Mesendoderm (in vitro differentiated cells): ENCODE data around the gene DLG2.
A peak's percentile ranks its signal among the peaks of the same experiment; 100 is the strongest.

ENCODE experiments used
- DNase-seq: peaks from one replicate; pipeline ENCODE4 v3.0.0; 2013
- H2AK5ac ChIP-seq: 2 replicates; pipeline ENCODE4 v1.6.1; 2013; ENCODE audit warnings: low read length, inconsistent platforms
- H2BK120ac ChIP-seq: 2 replicates; pipeline ENCODE4 v1.6.1; 2013; ENCODE audit warnings: low read depth, mild to moderate bottlenecking, low read length, moderate library complexity, mixed read lengths
- H2BK15ac ChIP-seq: replicated peaks from 2 replicates; pipeline ENCODE4 v1.6.1; 2013; ENCODE audit warnings: low read depth, mild to moderate bottlenecking, moderate library complexity
- H2BK5ac ChIP-seq: 2 replicates; pipeline ENCODE4 v1.6.1; 2013; ENCODE audit warnings: low read length, inconsistent platforms
- H3K18ac ChIP-seq: 2 replicates; pipeline ENCODE4 v1.6.1; 2013; ENCODE audit warnings: mild to moderate bottlenecking, low read length, mixed read lengths
- H3K23ac ChIP-seq: one replicate; pipeline ENCODE4 v1.6.1; 2013; ENCODE audit warnings: low read length
- H3K27ac ChIP-seq: 2 replicates; pipeline ENCODE4 v1.5.1; 2013; ENCODE audit warnings: low read depth, mild to moderate bottlenecking, inconsistent platforms, low read length, moderate library complexity
- H3K27me3 ChIP-seq: 2 replicates; pipeline ENCODE4 v1.6.1; 2013; ENCODE audit warnings: low read length, control low read depth, mild to moderate bottlenecking, inconsistent platforms; ENCODE audit not compliant: insufficient read depth, poor library complexity
- H3K36me3 ChIP-seq: 2 replicates; pipeline ENCODE4 v1.6.1; 2013; ENCODE audit warnings: low read length, inconsistent platforms; ENCODE audit not compliant: control insufficient read depth, insufficient read depth
- H3K4ac ChIP-seq: one replicate; pipeline ENCODE4 v1.6.1; 2013; ENCODE audit warnings: low read depth, mild to moderate bottlenecking, low read length, moderate library complexity
- H3K4me1 ChIP-seq: 2 replicates; pipeline ENCODE4 v1.6.1; 2013; ENCODE audit warnings: low read depth, low read length, inconsistent platforms; ENCODE audit not compliant: control insufficient read depth
- H3K4me2 ChIP-seq: 2 replicates; pipeline ENCODE4 v1.6.1; 2013; ENCODE audit warnings: low read length
- H3K4me3 ChIP-seq: 2 replicates; pipeline ENCODE4 v1.5.1; 2013; ENCODE audit warnings: mild to moderate bottlenecking, low read length
- H3K56ac ChIP-seq: one replicate; pipeline ENCODE4 v1.6.1; 2013; ENCODE audit warnings: low read length
- H3K79me1 ChIP-seq: 2 replicates; pipeline ENCODE4 v1.6.1; 2013; ENCODE audit warnings: low read length, inconsistent platforms
- H3K79me2 ChIP-seq: 2 replicates; pipeline ENCODE4 v1.6.1; 2013; ENCODE audit warnings: mild to moderate bottlenecking, low read length; ENCODE audit not compliant: control insufficient read depth, insufficient read depth
- H3K9ac ChIP-seq: 2 replicates; pipeline ENCODE4 v1.6.1; 2013; ENCODE audit warnings: low read length, inconsistent platforms
- H4K5ac ChIP-seq: one replicate; pipeline ENCODE4 v1.6.1; 2013; ENCODE audit warnings: low read length
- H4K8ac ChIP-seq: one replicate; pipeline ENCODE4 v1.6.1; 2013; ENCODE audit warnings: low read depth, mild to moderate bottlenecking, control low read depth, low read length, moderate library complexity
- WGBS: extraction: QIAGEN DNeasy Blood & Tissue Kit; methylation state at CpG from one replicate; pipeline ENCODE4 v1.1.7; 2013; ENCODE audit warnings: low lambda C conversion rate, missing lambda C conversion rate; ENCODE audit not compliant: insufficient coverage; ENCODE audit errors: extremely low coverage; 5-methylcytosine and 5-hydroxymethylcytosine counted together

The DLG2 gene

DNA sequence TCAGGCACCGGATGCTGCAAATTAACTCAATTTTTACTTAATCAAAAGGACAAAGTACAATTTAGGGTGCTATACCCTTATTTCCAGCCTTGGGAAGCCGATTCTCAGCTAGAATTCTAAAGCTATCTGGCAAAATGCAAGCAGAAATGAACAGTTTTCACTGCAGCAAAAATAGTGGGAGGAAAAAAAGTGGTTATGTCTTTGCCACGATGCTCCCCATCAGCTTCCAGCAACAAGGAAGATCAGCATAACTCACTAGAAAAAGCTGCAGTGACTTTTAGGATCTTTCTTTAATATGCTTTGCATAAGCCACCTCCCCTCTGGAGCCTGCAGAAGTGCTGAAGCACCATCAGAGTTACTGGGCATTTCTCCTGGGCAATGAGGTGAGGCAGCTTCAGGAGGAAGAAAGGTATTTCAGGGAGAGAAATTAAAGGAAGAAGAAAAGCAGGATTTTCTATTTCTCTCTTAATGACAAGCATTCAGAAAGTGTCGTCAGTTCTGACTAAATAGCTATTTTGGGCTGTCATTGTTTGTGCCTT lies 702.9 kb downstream of the DLG2 start:
- Histone ChIP-seq H3K4me2 (no peak overlapping the region), H3K79me2 (no peaks in the 10 kb centered on the region), H3K79me1 (no peaks in the 10 kb centered on the region), H3K27me3 (no peaks in the 10 kb centered on the region), H2AK5ac (no peak overlapping the region), H3K23ac (no peak overlapping the region), H2BK120ac (no peak overlapping the region), H3K9ac (no peak overlapping the region), H3K27ac (no peak overlapping the region), H3K36me3 (no peaks in the 10 kb centered on the region), H3K56ac (no peak overlapping the region), H2BK5ac (no peak overlapping the region), H4K8ac (no peak overlapping the region), H4K5ac (no peak overlapping the region), H3K4me3 (no peak overlapping the region), H3K4ac (no peak overlapping the region), H3K18ac (no peak overlapping the region), H3K4me1 (peaks cover 9% of the 10 kb centered on the region), H2BK15ac (no peak overlapping the region)
- WGBS: no CpG with 5 or more reads among the region's 4 CpGs
- DNase-seq: no peak

DNA sequence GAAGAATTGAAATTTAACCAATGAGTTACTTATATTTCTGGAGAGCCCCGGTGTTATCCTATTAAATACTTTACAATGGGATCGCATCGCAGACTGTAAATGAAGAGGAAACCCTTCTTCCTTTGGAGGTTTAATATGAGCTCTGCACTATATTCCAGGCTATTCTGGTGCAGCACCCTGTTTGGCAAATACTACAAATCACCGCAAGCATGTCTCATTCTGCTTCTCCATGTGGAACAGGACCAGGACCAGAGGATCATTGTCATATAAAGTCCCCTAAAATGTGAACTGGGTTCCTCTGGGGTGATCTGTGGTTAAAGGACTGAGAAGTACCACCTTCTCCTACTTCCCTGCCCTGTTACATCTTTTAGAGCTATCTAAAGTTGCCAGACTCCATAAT lies 703.7 kb downstream of the DLG2 start:
- Histone ChIP-seq H4K5ac (no peak overlapping the region), H3K9ac (no peak overlapping the region), H3K4me2 (no peak overlapping the region), H3K4me1 (peaks cover 9% of the 10 kb centered on the region), H3K36me3 (no peaks in the 10 kb centered on the region), H3K56ac (no peak overlapping the region), H3K4ac (no peak overlapping the region), H3K27me3 (no peaks in the 10 kb centered on the region), H3K18ac (no peak overlapping the region), H2BK120ac (no peak overlapping the region), H2BK15ac (no peak overlapping the region), H3K27ac (no peak overlapping the region), H3K23ac (no peak overlapping the region), H3K79me1 (no peaks in the 10 kb centered on the region), H2BK5ac (no peak overlapping the region), H4K8ac (no peak overlapping the region), H3K4me3 (no peak overlapping the region), H3K79me2 (no peaks in the 10 kb centered on the region), H2AK5ac (no peak overlapping the region)
- no peak for DNase-seq
- no CpG with 5 or more reads among the region's 4 CpGs for WGBS

DNA sequence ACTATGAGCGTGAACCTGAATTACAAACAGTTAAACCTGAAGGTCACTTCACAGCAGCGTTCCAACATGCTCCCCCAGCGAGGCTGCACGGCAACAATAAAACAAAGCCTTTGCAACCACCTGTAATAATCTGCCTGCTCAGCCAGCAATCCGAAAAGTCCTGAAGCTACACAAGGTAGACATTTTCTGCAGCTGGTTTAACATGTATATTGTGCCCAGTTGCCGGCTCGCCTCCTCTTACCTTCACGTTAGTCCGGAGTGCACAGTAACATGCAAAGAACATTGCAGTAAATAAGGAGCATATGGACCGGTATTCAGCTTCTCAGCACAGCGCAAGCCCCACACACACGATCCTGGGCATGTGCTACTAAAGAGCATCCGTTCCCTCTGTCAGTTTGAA lies 704.3 kb downstream of the DLG2 start:
- no peak overlapping the region for H3K18ac ChIP-seq
- WGBS: no CpG with 5 or more reads among the region's 13 CpGs
- no peak overlapping the region for H3K23ac ChIP-seq
- H3K79me1 ChIP-seq: no peaks in the 10 kb centered on the region
- no peak overlapping the region for H2AK5ac ChIP-seq
- peak overlapping the region; percentile 67 for H2BK120ac ChIP-seq
- peaks cover 9% of the 10 kb centered on the region for H3K4me1 ChIP-seq
- H3K4me2 ChIP-seq: peak overlapping the region; percentile 47
- H3K4ac ChIP-seq: no peak overlapping the region
- no peak overlapping the region for H4K8ac ChIP-seq
- H3K56ac ChIP-seq: peak overlapping the region; percentile 22
- no peak overlapping the region for H3K27ac ChIP-seq
- H2BK15ac ChIP-seq: no peak overlapping the region
- no peaks in the 10 kb centered on the region for H3K79me2 ChIP-seq
- H3K4me3 ChIP-seq: no peak overlapping the region
- H3K36me3 ChIP-seq: no peaks in the 10 kb centered on the region
- H3K27me3 ChIP-seq: no peaks in the 10 kb centered on the region
- no peak overlapping the region for H4K5ac ChIP-seq
- no peak overlapping the region for H2BK5ac ChIP-seq
- DNase-seq: peak; percentile 21
- H3K9ac ChIP-seq: peak overlapping the region; percentile 19

DNA sequence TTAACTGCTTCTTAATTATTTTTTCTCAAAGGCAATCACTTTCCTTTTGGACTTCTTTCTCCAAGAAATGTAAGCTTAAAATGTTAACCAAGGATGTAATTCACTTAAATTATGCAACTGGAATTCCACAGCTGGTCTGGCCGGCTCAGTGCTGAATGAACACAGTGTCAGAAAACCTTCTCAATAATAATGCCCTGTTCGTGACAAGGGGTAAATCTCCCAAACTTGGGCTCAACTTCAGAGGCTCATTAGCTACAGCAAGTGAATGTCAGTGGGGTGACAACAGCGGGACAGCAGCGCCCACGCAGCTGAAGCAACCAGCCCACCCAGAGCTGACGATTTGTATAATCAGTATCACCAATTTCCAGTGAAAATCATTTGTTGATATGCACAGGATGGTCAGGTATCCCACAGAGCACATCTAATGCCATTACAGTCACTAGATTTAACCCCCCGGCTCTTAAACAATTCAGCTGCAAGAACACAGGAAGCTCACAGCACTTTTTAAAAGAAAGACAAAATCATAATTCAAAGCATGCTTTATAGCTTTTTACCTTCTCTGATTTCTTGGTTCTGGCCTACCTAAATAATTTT lies 704.8 kb downstream of the DLG2 start:
- H4K8ac ChIP-seq: no peak overlapping the region
- H3K36me3 ChIP-seq: no peaks in the 10 kb centered on the region
- no peak overlapping the region for H2BK5ac ChIP-seq
- H2AK5ac ChIP-seq: no peak overlapping the region
- no peak overlapping the region for H3K27ac ChIP-seq
- no peak overlapping the region for H3K56ac ChIP-seq
- no peak overlapping the region for H3K4me3 ChIP-seq
- peak overlapping the region; percentile 4 for H3K4me2 ChIP-seq
- H3K4me1 ChIP-seq: peaks cover 9% of the 10 kb centered on the region
- peak; percentile 28 for DNase-seq
- H3K9ac ChIP-seq: peak overlapping the region; percentile 4
- WGBS: no CpG with 5 or more reads among the region's 7 CpGs
- H3K23ac ChIP-seq: no peak overlapping the region
- H3K79me2 ChIP-seq: no peaks in the 10 kb centered on the region
- H4K5ac ChIP-seq: no peak overlapping the region
- H3K27me3 ChIP-seq: no peaks in the 10 kb centered on the region
- H3K79me1 ChIP-seq: no peaks in the 10 kb centered on the region
- no peak overlapping the region for H3K18ac ChIP-seq
- no peak overlapping the region for H2BK15ac ChIP-seq
- no peak overlapping the region for H3K4ac ChIP-seq
- H2BK120ac ChIP-seq: no peak overlapping the region

DNA sequence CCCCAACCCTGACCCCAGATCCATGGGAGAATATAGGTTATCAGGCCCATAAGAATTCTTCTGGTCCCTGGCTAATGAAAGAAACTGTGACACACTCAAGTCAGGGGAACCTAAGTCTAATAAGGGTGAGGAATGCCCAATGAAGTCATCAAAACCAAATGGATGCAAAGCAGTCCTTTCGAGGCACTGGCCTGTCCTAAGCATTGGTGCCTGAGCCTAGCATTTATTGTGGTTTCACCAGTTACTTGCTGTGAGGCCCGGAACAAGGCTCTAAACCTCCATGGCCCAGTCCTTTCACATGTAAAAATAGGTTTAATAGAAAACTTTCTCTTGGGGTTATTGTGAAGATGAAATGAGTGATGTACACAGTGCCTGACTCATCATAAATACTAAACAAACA lies 712.6 kb downstream of the DLG2 start:
- Histone ChIP-seq H3K4me1 (no peaks in the 10 kb centered on the region), H3K79me1 (no peaks in the 10 kb centered on the region), H3K36me3 (no peaks in the 10 kb centered on the region)

DNA sequence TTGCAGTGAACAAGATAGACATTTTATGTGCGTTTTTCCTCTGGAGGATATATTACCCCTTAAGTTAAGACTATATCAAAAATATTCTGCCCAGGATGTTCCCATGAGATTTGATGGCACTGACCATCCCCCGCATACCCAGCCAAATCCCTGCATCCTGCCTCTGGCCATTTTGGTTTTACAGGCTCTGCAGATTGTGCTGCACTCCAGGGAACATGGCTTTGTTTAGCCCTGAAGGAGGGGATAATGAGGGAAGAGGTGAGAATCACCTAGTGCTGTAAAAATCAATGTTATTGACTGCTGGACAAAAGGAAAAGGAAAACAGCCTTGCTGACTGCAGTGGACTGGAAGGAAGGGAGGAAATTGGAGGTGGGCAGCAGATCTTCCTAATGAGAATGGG lies 717.4 kb downstream of the DLG2 start:
- H3K36me3 ChIP-seq: no peaks in the 10 kb centered on the region
- no peak overlapping the region for H3K4me2 ChIP-seq

More for the DNA sequence above, 712.6 kb downstream of the DLG2 start:
- DNase-seq: no peak
- Histone ChIP-seq H3K79me2 (no peaks in the 10 kb centered on the region), H4K5ac (no peak overlapping the region), H4K8ac (no peak overlapping the region), H3K27ac (no peak overlapping the region), H3K4me3 (no peak overlapping the region), H2AK5ac (no peak overlapping the region), H2BK5ac (no peak overlapping the region), H3K9ac (no peak overlapping the region), H3K23ac (no peak overlapping the region), H2BK120ac (no peak overlapping the region), H3K56ac (no peak overlapping the region), H3K4me2 (no peak overlapping the region), H3K4ac (no peak overlapping the region), H3K18ac (no peak overlapping the region), H2BK15ac (no peak overlapping the region), H3K27me3 (no peaks in the 10 kb centered on the region)
- no CpG with 5 or more reads among the region's 2 CpGs for WGBS

More for the DNA sequence above, 717.4 kb downstream of the DLG2 start:
- Histone ChIP-seq H4K5ac (no peak overlapping the region), H3K56ac (no peak overlapping the region), H3K79me1 (no peaks in the 10 kb centered on the region), H3K27me3 (no peaks in the 10 kb centered on the region), H2BK15ac (no peak overlapping the region), H3K4ac (no peak overlapping the region), H2BK120ac (no peak overlapping the region), H3K23ac (no peak overlapping the region), H3K4me3 (no peak overlapping the region), H2BK5ac (peak overlapping the region; percentile 9), H2AK5ac (no peak overlapping the region), H3K4me1 (no peaks in the 10 kb centered on the region), H4K8ac (no peak overlapping the region), H3K9ac (no peak overlapping the region), H3K18ac (no peak overlapping the region), H3K27ac (no peak overlapping the region), H3K79me2 (no peaks in the 10 kb centered on the region)
- DNase-seq: peak; percentile 84
- no CpG with 5 or more reads among the region's 2 CpGs for whole genome bisulfite sequencing
